Body of pancreas (tissue), 4 donors: Measurements from ENCODE around the gene GIMD1. TPM values are rescaled to one million over a fixed set of nuclear protein-coding genes. Genes with fewer than 3 reads are reported as not detected.
"Not testable (repeated sequence)": the region's sequence is repeated elsewhere in the genome, so short reads cannot be mapped to it uniquely, and the experiment has no call there.

ENCODE experiments used
- ATAC-seq: fragments of 150-250 bp; one replicate; pipeline ENCODE4 v1.9.1; 2016
- DNase-seq, 4 donors: peaks; one replicate each; pipeline ENCODE4 v3.0.0-alpha.2; 2019
- H3K27ac ChIP-seq, 4 donors: fragments of 200-600 bp; sonication (generic); 1 replicate in 3 of 4; 2 replicates in 1 of 4; pipeline versions ENCODE4 v1.5.1 to v1.6.1; 2016 to 2019; ENCODE audit warnings: mild to moderate bottlenecking in 1 of 4, mixed read lengths in 1 of 4, moderate library complexity in 1 of 4
- H3K27me3 ChIP-seq, 2 donors: fragments of 200-600 bp; sonication (generic); one replicate each; pipeline ENCODE4 v1.6.0; 2016; ENCODE audit warnings: mild to moderate bottlenecking in 1 of 2
- H3K36me3 ChIP-seq, 2 donors: fragments of 200-600 bp; sonication (generic); replicated peaks in 1 of 2; 2 replicates each; pipeline ENCODE4 v1.5.1; 2016; ENCODE audit warnings: low read depth in 2 of 2; ENCODE audit not compliant: insufficient read depth in 1 of 2
- H3K4me1 ChIP-seq: fragments of 200-600 bp; sonication (generic); one replicate; pipeline ENCODE4 v1.6.0; 2016
- H3K4me3 ChIP-seq, 2 donors: fragments of 200-600 bp; sonication (generic); 1 replicate in 1 of 2; 2 replicates in 1 of 2; pipeline ENCODE4 v1.5.1; 2016 to 2019
- H3K9me3 ChIP-seq, 3 donors: fragments of 200-600 bp; sonication (generic); 1 replicate in 2 of 3; 2 replicates in 1 of 3; pipeline ENCODE4 v1.5.1; 2016
- POLR2A ChIP-seq, 3 donors: fragments of 450-650 bp; IDR thresholded peaks; one replicate each; pipeline ENCODE4 v1.6.1; 2016; ENCODE audit warnings: antibody characterized with exemption in 3 of 3, mild to moderate bottlenecking in 2 of 3
- WGBS, 2 donors: methylation state at CpG; one replicate each; pipeline ENCODE4 v1.1.5; 2017; 5-methylcytosine and 5-hydroxymethylcytosine counted together
- intact Hi-C: fragments of 100-400 bp; cut with DNase I; formaldehyde crosslinking; loops from one replicate; pipeline ENCODE4 v1.15.1; 2023
- total RNA-seq, 2 donors: library from RNA; depleted of rRNA; stranded (reverse); fragments of >200 nt; gene quantifications; one replicate each; pipeline ENCODE4 v1.1.0, GENCODE V29; 2016
- TF ChIP-seq, protein P1 (sequence below), 7 experiments: fragments of 450-650 bp in 4 of 7; fragments of 200-600 bp in 3 of 7; sonication (generic) in 3 of 7; IDR thresholded peaks; one replicate each; pipeline ENCODE4 v1.5.1; 2016 to 2019; ENCODE audit warnings: antibody characterized with exemption in 7 of 7

The GIMD1 gene
- total RNA-seq, 2 donors from 2014 or later: not detected

DNA sequence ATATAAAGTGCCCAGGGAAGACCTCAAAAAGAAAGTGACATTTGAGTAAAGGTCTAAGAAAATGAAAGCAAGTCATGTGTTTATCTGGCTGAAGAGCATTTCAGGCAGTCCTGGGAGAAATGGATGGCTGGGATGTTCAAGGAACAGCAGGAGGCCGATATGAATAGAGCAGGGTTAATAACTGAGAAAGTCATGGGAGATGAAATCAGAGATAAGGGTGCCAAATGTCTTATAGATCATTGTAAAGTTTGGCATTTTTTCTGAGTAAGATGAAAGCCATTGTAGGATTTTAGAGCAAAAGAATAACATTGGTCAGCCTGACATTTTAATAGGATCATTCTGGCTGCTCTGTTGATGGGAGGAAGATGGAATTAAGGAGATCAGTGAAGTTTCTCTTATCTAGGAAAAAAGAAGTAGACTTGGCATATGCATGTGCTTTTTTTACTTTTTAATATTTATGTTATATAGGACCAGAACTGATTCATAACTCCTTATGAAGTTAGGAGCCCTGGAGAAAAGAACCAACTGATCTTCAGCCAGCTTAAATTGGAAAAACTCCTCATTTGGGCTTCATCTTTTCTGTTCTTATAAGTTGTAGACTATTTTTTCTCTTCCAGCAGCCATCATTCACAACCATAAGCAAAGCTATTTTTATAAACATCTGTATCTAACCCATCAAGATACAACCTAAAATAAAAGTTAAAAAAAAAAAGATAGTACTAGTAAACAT lies 33.7 kb downstream of the GIMD1 start:
- Histone ChIP-seq H3K27me3 (no peaks in the 10 kb centered on the region), H3K4me3 (no peak overlapping the region), H3K4me1 (no peaks in the 10 kb centered on the region), H3K9me3 (no peaks in the 10 kb centered on the region), H3K27ac (no peak overlapping the region), H3K36me3 (peaks cover 4 to 29% of the 10 kb centered on the region in 2 donors)
- DNase-seq (no peak), ATAC-seq (no peak)
- TF ChIP-seq, protein P1, sequence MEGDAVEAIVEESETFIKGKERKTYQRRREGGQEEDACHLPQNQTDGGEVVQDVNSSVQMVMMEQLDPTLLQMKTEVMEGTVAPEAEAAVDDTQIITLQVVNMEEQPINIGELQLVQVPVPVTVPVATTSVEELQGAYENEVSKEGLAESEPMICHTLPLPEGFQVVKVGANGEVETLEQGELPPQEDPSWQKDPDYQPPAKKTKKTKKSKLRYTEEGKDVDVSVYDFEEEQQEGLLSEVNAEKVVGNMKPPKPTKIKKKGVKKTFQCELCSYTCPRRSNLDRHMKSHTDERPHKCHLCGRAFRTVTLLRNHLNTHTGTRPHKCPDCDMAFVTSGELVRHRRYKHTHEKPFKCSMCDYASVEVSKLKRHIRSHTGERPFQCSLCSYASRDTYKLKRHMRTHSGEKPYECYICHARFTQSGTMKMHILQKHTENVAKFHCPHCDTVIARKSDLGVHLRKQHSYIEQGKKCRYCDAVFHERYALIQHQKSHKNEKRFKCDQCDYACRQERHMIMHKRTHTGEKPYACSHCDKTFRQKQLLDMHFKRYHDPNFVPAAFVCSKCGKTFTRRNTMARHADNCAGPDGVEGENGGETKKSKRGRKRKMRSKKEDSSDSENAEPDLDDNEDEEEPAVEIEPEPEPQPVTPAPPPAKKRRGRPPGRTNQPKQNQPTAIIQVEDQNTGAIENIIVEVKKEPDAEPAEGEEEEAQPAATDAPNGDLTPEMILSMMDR (IDR thresholded peaks at IDR 0.05): no peak
- TF ChIP-seq POLR2A (IDR thresholded peaks at IDR 0.05): no peak
- intact Hi-C loops: no loop called here
- WGBS, 2 donors: 78 to 86% methylated on average over 1 of the region's 1 CpG

DNA sequence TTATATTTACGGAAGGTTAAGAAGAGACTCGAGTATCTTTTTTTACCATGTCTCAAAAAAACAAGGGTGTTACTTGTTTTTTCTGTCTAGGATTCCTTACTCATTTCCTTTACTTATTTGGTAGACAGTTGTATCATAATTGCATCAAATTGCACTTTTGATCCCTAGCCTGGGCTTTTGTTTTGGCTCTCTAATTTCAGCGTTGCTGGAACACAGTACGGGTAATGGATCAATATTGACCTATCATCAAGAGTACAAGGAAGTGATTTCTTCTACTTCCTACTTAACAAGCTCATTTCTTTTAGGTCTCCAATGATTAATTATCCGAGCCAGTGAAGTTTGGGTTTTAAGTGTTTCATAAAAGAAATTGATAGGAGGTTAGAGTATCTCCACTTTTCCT lies 35.4 kb downstream of the GIMD1 start:
- WGBS, 2 donors: 61 to 66% methylated on average over 5 of the region's 5 CpGs
- peaks cover 4 to 31% of the 10 kb centered on the region in 2 donors for H3K36me3 ChIP-seq
- no peak overlapping the region for H3K4me3 ChIP-seq
- ATAC-seq (no peak), DNase-seq (no peak)
- H3K9me3 ChIP-seq: no peaks in the 10 kb centered on the region
- no peaks in the 10 kb centered on the region for H3K4me1 ChIP-seq
- TF ChIP-seq, protein P1 (IDR thresholded peaks at IDR 0.05): no peak
- TF ChIP-seq POLR2A (IDR thresholded peaks at IDR 0.05): no peak
- peak overlapping the region in 1 of 4 donors; percentile 34 for H3K27ac ChIP-seq
- H3K27me3 ChIP-seq: no peaks in the 10 kb centered on the region
- intact Hi-C loops: no loop called here

DNA sequence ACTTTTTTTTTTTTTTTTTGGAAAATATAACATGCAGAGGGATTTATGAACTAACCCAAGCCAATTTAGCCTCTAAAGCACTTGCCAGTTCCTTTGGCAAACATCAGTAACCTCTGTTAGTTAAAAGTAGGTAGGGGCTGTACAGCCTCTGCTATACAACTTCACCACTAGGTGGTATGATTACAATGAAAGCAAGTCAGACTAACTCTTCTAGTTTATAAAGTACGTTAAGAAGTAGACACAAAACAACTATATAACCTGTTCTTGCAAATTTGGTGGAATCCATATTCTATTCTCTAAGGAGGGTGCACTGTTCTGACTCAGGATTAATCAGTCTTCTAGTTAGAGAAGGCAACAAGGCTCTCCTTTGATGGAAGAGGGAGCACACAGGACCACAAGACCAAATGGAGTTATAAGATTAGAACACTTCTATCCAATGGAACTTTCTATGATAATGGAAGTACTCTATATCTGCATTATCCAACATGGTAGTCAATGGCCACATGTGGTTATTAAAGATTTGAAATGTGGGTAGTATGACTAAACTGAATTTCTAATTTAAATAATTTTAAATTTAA lies 39.4 kb downstream of the GIMD1 start:
- ATAC-seq (peak; percentile 70), DNase-seq (no peak)
- H3K4me3 ChIP-seq: no peak overlapping the region
- intact Hi-C loops: no loop called here
- H3K27ac ChIP-seq: no peak overlapping the region
- peaks cover 0 to 25% of the 10 kb centered on the region in 2 donors for H3K36me3 ChIP-seq
- peaks cover 5% of the 10 kb centered on the region for H3K4me1 ChIP-seq
- WGBS, 2 donors: 17 to 20% methylated on average over 1 of the region's 1 CpG
- H3K27me3 ChIP-seq: no peaks in the 10 kb centered on the region
- TF ChIP-seq POLR2A (IDR thresholded peaks at IDR 0.05): no peak
- TF ChIP-seq, protein P1 (IDR thresholded peaks at IDR 0.05): peak in 6 of 7 experiments; percentile 21 to 51 (median 30)
- no peaks in the 10 kb centered on the region for H3K9me3 ChIP-seq

DNA sequence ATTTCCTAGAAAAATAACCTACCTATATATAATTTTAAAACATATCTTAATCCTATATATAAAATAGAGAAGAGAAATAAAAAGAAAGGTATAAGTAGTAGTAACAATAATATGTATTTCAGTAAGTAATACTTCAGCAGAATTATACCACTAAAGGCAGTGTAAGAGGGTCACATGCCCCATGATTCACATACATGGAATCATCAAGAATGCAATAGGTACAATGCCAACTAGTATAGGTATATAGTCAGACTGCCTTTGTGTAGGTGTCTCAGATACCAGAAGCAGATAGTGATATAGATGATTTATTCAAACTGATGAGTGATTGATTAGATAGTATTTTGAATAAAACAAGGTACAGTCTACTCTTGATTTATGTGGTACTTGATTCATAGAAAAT lies 42.8 kb downstream of the GIMD1 start:
- no peaks in the 10 kb centered on the region for H3K9me3 ChIP-seq
- DNase-seq (no peak), ATAC-seq (no peak)
- peaks cover 5% of the 10 kb centered on the region for H3K4me1 ChIP-seq
- no peak overlapping the region for H3K4me3 ChIP-seq
- H3K36me3 ChIP-seq: peaks cover 0 to 13% of the 10 kb centered on the region in 2 donors
- intact Hi-C loops: no loop called here
- H3K27ac ChIP-seq: no peak overlapping the region
- no peaks in the 10 kb centered on the region for H3K27me3 ChIP-seq
- no peak for TF ChIP-seq POLR2A (IDR thresholded peaks at IDR 0.05)
- TF ChIP-seq, protein P1 (IDR thresholded peaks at IDR 0.05): no peak

DNA sequence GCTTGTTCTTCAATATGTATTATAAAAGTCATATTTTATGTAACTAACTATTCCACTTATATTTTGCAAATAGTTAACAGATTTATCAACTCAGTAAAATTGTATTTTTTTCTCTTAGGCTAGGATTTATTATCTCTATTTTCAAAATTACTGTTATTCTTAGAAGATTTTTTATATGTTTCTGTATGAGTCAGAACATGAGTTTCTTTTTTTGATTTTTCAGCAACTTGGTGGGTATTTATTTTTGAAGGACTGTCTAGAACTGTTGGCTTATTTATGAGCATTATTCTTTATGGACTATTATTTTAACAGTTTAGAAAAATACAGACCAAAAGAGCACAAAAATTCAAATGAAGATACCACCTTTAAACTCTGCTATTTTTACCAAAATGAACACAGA lies 45.5 kb downstream of the GIMD1 start:
- Histone ChIP-seq H3K27ac (no peak overlapping the region), H3K27me3 (no peaks in the 10 kb centered on the region), H3K36me3 (peaks cover 0 to 6% of the 10 kb centered on the region in 2 donors), H3K9me3 (no peaks in the 10 kb centered on the region), H3K4me1 (peaks cover 14% of the 10 kb centered on the region), H3K4me3 (no peak overlapping the region)
- ATAC-seq (no peak), DNase-seq (no peak)
- intact Hi-C loops: no loop called here
- no peak for TF ChIP-seq POLR2A (IDR thresholded peaks at IDR 0.05)
- TF ChIP-seq, protein P1 (IDR thresholded peaks at IDR 0.05): no peak

DNA sequence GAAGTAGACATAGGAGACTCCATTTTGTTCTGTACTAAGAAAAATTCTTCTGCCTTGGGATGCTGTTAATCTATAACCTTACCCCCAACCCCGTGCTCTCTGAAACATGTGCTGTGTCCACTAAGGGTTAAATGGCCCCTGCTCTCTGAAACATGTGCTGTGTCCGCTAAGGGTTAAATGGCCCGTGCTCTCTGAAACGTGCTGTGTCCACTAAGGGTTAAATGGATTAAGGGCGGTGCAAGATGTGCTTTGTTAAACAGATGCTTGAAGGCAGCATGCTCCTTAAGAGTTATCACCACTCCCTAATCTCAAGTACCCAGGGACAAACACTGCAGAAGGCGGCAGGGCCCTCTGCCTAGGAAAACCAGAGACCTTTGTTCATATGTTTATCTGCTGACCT lies 46.8 kb downstream of the GIMD1 start:
- DNase-seq, intact Hi-C loops, H3K27me3 ChIP-seq, H3K27ac ChIP-seq, H3K9me3 ChIP-seq, H3K4me3 ChIP-seq, H3K36me3 ChIP-seq, ATAC-seq: not testable (repeated sequence)
- WGBS, 2 donors: 48 to 52% methylated on average over 6 of the region's 6 CpGs
- peaks cover 26% of the 10 kb centered on the region for H3K4me1 ChIP-seq

DNA sequence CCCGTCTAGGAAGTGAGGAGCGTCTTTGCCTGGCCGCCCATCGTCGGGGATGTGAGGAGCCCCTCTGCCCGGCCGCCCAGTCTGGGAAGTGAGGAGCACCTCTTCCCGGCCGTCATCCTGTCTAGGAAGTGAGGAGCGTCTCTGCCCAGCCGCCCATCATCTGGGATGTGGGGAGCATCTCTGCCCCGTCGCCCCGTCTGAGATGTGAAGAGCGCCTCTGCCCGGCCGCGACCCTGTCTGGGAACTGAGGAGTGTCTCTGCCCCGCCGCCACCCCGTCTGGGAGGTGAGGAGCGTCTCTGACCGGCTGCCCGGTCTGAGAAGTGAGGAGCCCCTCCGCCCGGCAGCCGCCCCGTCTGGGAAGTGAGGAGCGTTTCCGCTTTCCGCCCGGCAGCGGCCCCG lies 47.4 kb downstream of the GIMD1 start:
- 98% methylated on average over 7 to 29 of the region's 34 CpGs for WGBS, 2 donors
- peaks cover 26% of the 10 kb centered on the region for H3K4me1 ChIP-seq
- H3K27ac ChIP-seq, H3K4me3 ChIP-seq, H3K27me3 ChIP-seq, ATAC-seq, intact Hi-C loops, H3K36me3 ChIP-seq, H3K9me3 ChIP-seq, DNase-seq: not testable (repeated sequence)
